Measurements from ENCODE around the gene CYP1A2.
A peak's percentile ranks its signal among the peaks of the same experiment; 100 is the strongest.

The CYP1A2 gene

GRCh38 chr15:74794248-74794969, 45.8 kb downstream of the CYP1A2 start:
- ChIA-PET CTCF (interaction anchor here (1.0 to 35.2 kb wide), 17 partner anchors 5 to 410 kb away, joined by 3 to 1226 read pairs (median 9); partner anchors contain the start of genes CPLX3 and CSK), POLR2A (interaction anchor here (0.8 kb wide), 1 partner anchor 19 kb away, joined by 3 read pairs; no protein-coding TSS in a partner anchor)
- no peak for DNase-seq (ENCODE audit: extremely low spot score)
- TF ChIP-seq CTCF (IDR thresholded peaks at IDR 0.05; ENCODE audit: control extremely low read depth, extremely low read depth, low read depth, missing control alignments) = no peak

GRCh38 chr15:74794970-74795349, 46.3 kb downstream of the CYP1A2 start:
- DNase-seq (ENCODE audit: extremely low spot score) = no peak
- TF ChIP-seq CTCF (IDR thresholded peaks at IDR 0.05; ENCODE audit: control extremely low read depth, extremely low read depth, low read depth, missing control alignments) = no peak
- POLR2A ChIA-PET = no interaction called here
- CTCF ChIA-PET = interaction anchor here (1.2 to 35.2 kb wide), 10 partner anchors 5 to 161 kb away, joined by 3 to 1226 read pairs (median 10); partner anchors contain the start of genes CPLX3 and CSK

GRCh38 chr15:74795966-74796625, 47.5 kb downstream of the CYP1A2 start:
- DNase-seq (ENCODE audit: extremely low spot score) = no peak
- ChIA-PET POLR2A (no interaction called here), CTCF (interaction anchor here (1.4 to 35.2 kb wide), 5 partner anchors 6 to 162 kb away, joined by 3 to 1226 read pairs (median 76); partner anchors contain the start of gene CSK)
- no peak for TF ChIP-seq CTCF (IDR thresholded peaks at IDR 0.05; ENCODE audit: control extremely low read depth, extremely low read depth, low read depth, missing control alignments)

GRCh38 chr15:74798388-74799254, 50.0 kb downstream of the CYP1A2 start:
- DNase-seq (ENCODE audit: extremely low spot score) = peak; percentile 83
- POLR2A ChIA-PET = interaction anchor here (0.7 to 1.5 kb wide), 3 partner anchors 11 to 27 kb away, joined by 4 to 5 read pairs (median 4); no protein-coding TSS in a partner anchor
- CTCF ChIA-PET = interaction anchor here (0.7 to 35.2 kb wide), 31 partner anchors 9 to 370 kb away, joined by 3 to 1226 read pairs (median 5); partner anchors contain the start of genes CSK and ULK3
- TF ChIP-seq CTCF (IDR thresholded peaks at IDR 0.05; ENCODE audit: control extremely low read depth, extremely low read depth, low read depth, missing control alignments) = peak; percentile 65

GRCh38 chr15:74799255-74799855, 50.7 kb downstream of the CYP1A2 start:
- no peak for DNase-seq (ENCODE audit: extremely low spot score)
- ChIA-PET POLR2A (interaction anchor here (0.9 to 1.3 kb wide), 2 partner anchors 22 to 28 kb away, joined by 4 to 5 read pairs; no protein-coding TSS in a partner anchor), CTCF (interaction anchor here (0.6 to 35.2 kb wide), 35 partner anchors 9 to 370 kb away, joined by 3 to 1226 read pairs (median 4); partner anchors contain the start of genes CPLX3, CSK, LMAN1L and ULK3)
- peak; percentile 42 for TF ChIP-seq CTCF (IDR thresholded peaks at IDR 0.05; ENCODE audit: control extremely low read depth, extremely low read depth, low read depth, missing control alignments)

All from GM10248 (cell line).